Upper lobe of left lung (tissue), 4 donors: ENCODE results near the gene HOXC6.

Source experiments
- CTCF ChIP-seq, 6 experiments: fragments of 450-650 bp in 4 of 6; fragments of 200-600 bp in 2 of 6; sonication (generic) in 2 of 6; IDR thresholded peaks; one replicate each; pipeline ENCODE4 v1.5.1; 2016 to 2019; ENCODE audit warnings: antibody characterized with exemption in 6 of 6
- EP300 ChIP-seq, 4 donors: sonication (generic); formaldehyde crosslinking; IDR thresholded peaks; one replicate each; pipeline ENCODE4 v1.5.1; 2017; ENCODE audit warnings: antibody characterized with exemption in 4 of 4, control low read depth in 2 of 4

GRCh38 chr12:54040648-54041047 is 12.4 kb downstream of the HOXC6 start:
- TF ChIP-seq EP300 (IDR thresholded peaks at IDR 0.05) (no peak), CTCF (IDR thresholded peaks at IDR 0.05) (no peak)
